HepG2 (cell line): ENCODE data around the gene FAM163B. TPM values are rescaled to one million over a fixed set of nuclear protein-coding genes. Genes with fewer than 3 reads are reported as not detected.

ENCODE experiments used
- ATAC-seq: fragments of 200-7000 bp; cut with Tn5 transposase; 3 replicates; pipeline ENCODE4 v1.9.1; 2020; ENCODE audit warnings: mild to moderate bottlenecking, moderate library complexity
- BruUV-seq: library from RNA; stranded (reverse); fragments of 400-500 nt; replicated peaks from 2 replicates; lab custom pipeline; 2021; lab: Mats Ljungman, UMichigan
- CTCF ChIA-PET: fragments of 300-600 bp; formaldehyde crosslinking; extraction: SDS; loops from one replicate; lab custom pipeline; 2021; ENCODE audit warnings: low total read pairs, inconsistent platforms, low intra/inter-chr PET ratio; lab: Yijun Ruan, JAX
- POLR2A ChIA-PET: fragments of 350-600 bp; sonication (Branson Sonifier 250); formaldehyde crosslinking; loops from one replicate; lab custom pipeline; 2020; ENCODE audit warnings: antibody characterized with exemption, inconsistent platforms; lab: Yijun Ruan, JAX
- DNase-seq: peaks from one replicate; pipeline ENCODE4 v3.0.0-alpha.2; 2015; ENCODE audit warnings: low spot score
- FAIRE-seq: peaks from 3 replicates; lab custom pipeline; 2011; peaks lifted over from hg19 to GRCh38; lab: Jason Lieb, UNC
- H2AFZ ChIP-seq: one replicate; pipeline ENCODE4 v1.6.1; 2011; ENCODE audit warnings: low read length, inconsistent platforms
- H3K27ac ChIP-seq: fragments of 300-600 bp; 3 replicates; pipeline ENCODE4 v1.8.0; 2011; ENCODE audit warnings: mixed run types, mild to moderate bottlenecking, mixed read lengths, low read length, inconsistent platforms; ENCODE audit not compliant: insufficient read depth; ENCODE audit errors: extremely low read length
- H3K27me3 ChIP-seq, 2 experiments: fragments of 200-600 bp in 1 of 2; 2 replicates in 1 of 2; 3 replicates in 1 of 2; pipeline versions ENCODE4 v1.6.0 to v1.8.0; 2011; ENCODE audit warnings: low read length in 2 of 2, mild to moderate bottlenecking in 2 of 2, moderate library complexity in 2 of 2, inconsistent platforms in 1 of 2; ENCODE audit not compliant: insufficient read depth in 2 of 2, control insufficient read depth in 1 of 2
- H3K36me3 ChIP-seq, 2 experiments: fragments of 200-600 bp in 1 of 2; replicated peaks in 1 of 2; 2 replicates in 1 of 2; 3 replicates in 1 of 2; pipeline versions ENCODE4 v1.5.1 to v1.8.0; 2011; ENCODE audit warnings: low read length in 2 of 2, inconsistent platforms in 1 of 2; ENCODE audit not compliant: insufficient read depth in 2 of 2, control insufficient read depth in 1 of 2
- H3K4me1 ChIP-seq: 2 replicates; pipeline ENCODE4 v1.5.1; 2012; ENCODE audit warnings: low read length, inconsistent platforms; ENCODE audit not compliant: insufficient read depth
- H3K4me2 ChIP-seq: 2 replicates; pipeline ENCODE4 v1.6.0; 2011; ENCODE audit warnings: low read depth, low read length, inconsistent platforms
- H3K4me3 ChIP-seq, 3 experiments: fragments of 200-600 bp in 1 of 3; sonication (generic), shearing (Covaris generic) in 1 of 3; replicated peaks in 1 of 3; 2 replicates each; pipeline ENCODE4 v1.5.1; 2011 to 2016; ENCODE audit warnings: low read length in 3 of 3, inconsistent platforms in 2 of 3, low read depth in 2 of 3, mild to moderate bottlenecking in 2 of 3, control low read depth in 1 of 3, mixed read lengths in 1 of 3; ENCODE audit not compliant: insufficient read depth in 1 of 3
- H3K79me2 ChIP-seq: one replicate; pipeline ENCODE4 v1.6.1; 2011; ENCODE audit warnings: low read length, inconsistent platforms; ENCODE audit not compliant: insufficient read depth
- H3K9ac ChIP-seq: 2 replicates; pipeline ENCODE4 v1.6.0; 2011; ENCODE audit warnings: mild to moderate bottlenecking, low read depth, low read length, inconsistent platforms; ENCODE audit not compliant: insufficient read depth
- H3K9me3 ChIP-seq: 2 replicates; pipeline ENCODE4 v1.5.1; 2012; ENCODE audit warnings: mild to moderate bottlenecking, low read length
- H4K20me1 ChIP-seq: 2 replicates; pipeline ENCODE4 v1.6.0; 2011; ENCODE audit warnings: inconsistent platforms, mild to moderate bottlenecking, low read length, moderate library complexity; ENCODE audit not compliant: insufficient read depth
- ADNP ChIP-seq: sonication (generic); formaldehyde crosslinking; IDR thresholded peaks from 2 replicates; pipeline ENCODE4 v1.4.0; 2020; ENCODE audit warnings: missing genetic modification reagents
- DDIT3 ChIP-seq: sonication (generic); formaldehyde crosslinking; IDR thresholded peaks from 2 replicates; pipeline ENCODE4 v1.4.0; 2020; ENCODE audit warnings: mild to moderate bottlenecking, missing genetic modification reagents
- HHEX ChIP-seq: IDR thresholded peaks from 2 replicates; pipeline ENCODE4 v1.6.1; 2016; ENCODE audit warnings: control low read depth
- IRF1 ChIP-seq: sonication (generic); formaldehyde crosslinking; IDR thresholded peaks from 2 replicates; pipeline ENCODE4 v1.4.0; 2020; ENCODE audit warnings: low read depth, mild to moderate bottlenecking, missing genetic modification reagents
- NFE2L1 ChIP-seq: sonication (generic); formaldehyde crosslinking; IDR thresholded peaks from 2 replicates; pipeline ENCODE4 v1.4.0; 2020; ENCODE audit warnings: missing genetic modification reagents, mild to moderate bottlenecking, borderline replicate concordance
- SRSF1 ChIP-seq: fragments of 200-400 bp; formaldehyde crosslinking; optimal IDR thresholded peaks from 2 replicates; pipeline ENCODE3; 2017; ENCODE audit warnings: mild to moderate bottlenecking, low read depth, low read length, moderate library complexity
- ZBTB34 ChIP-seq: sonication (generic); formaldehyde crosslinking; IDR thresholded peaks from 2 replicates; pipeline ENCODE4 v1.8.0; 2022; ENCODE audit warnings: mild to moderate bottlenecking, missing genetic modification reagents
- ZFP37 ChIP-seq: sonication (generic); formaldehyde crosslinking; IDR thresholded peaks from 2 replicates; pipeline ENCODE4 v1.4.0; 2020; ENCODE audit warnings: missing genetic modification reagents, borderline replicate concordance
- ZNF335 ChIP-seq: sonication (generic); formaldehyde crosslinking; IDR thresholded peaks from 2 replicates; pipeline ENCODE4 v1.4.0; 2020; ENCODE audit warnings: missing genetic modification reagents
- ZNF672 ChIP-seq: sonication (generic); formaldehyde crosslinking; IDR thresholded peaks from 2 replicates; pipeline ENCODE4 v1.8.1; 2022; ENCODE audit warnings: missing genetic modification reagents
- ZNF850 ChIP-seq: sonication (generic); formaldehyde crosslinking; conservative IDR thresholded peaks from 2 replicates; pipeline ENCODE4 v1.9.0; 2021; ENCODE audit warnings: mild to moderate bottlenecking, missing genetic modification reagents
- WGBS: methylation state at CpG from one replicate; pipeline ENCODE4 v1.1.6; 2017; ENCODE audit warnings: low lambda C conversion rate; 5-methylcytosine and 5-hydroxymethylcytosine counted together
- in situ Hi-C: cut with HindIII; loops from 2 replicates; pipeline ENCODE4 v1.10.0; 2017; ENCODE audit warnings: low pct_unique_long_range_greater_than_20kb; ENCODE audit not compliant: extremely low pct_ligation_motif_present
- intact Hi-C: fragments of 100-400 bp; cut with micrococcal nuclease; formaldehyde crosslinking; loops from one replicate; pipeline ENCODE4 v1.10.0; 2022; ENCODE audit not compliant: unreplicated experiment
- polyA plus RNA-seq, 8 experiments: library from polyadenylated mRNA; depleted of rRNA in 3 of 8; stranded (reverse) in 7 of 8; unstranded in 1 of 8; fragments of >200 nt; fragmentation: Illumina TruSeq in 4 of 8; extraction: Trizol in 4 of 8; gene quantifications; 2 replicates each; pipeline versions ENCODE4 v1.2.1 to v1.2.3, GENCODE V29; 2011 to 2016; ENCODE audit warnings: low read depth in 4 of 8, missing spikeins in 1 of 8, mixed read lengths in 1 of 8; ENCODE audit not compliant: insufficient read depth in 1 of 8
- total RNA-seq, 5 experiments: library from RNA; depleted of rRNA; stranded (reverse); fragments of >200 nt; fragmentation: Illumina TruSeq; extraction: Trizol; gene quantifications; 2 replicates each; pipeline ENCODE4 v1.2.3, GENCODE V29; 2016; ENCODE audit warnings: low read depth in 1 of 5
- TF ChIP-seq, protein P1 (sequence below): sonication (generic); formaldehyde crosslinking; IDR thresholded peaks from 2 replicates; pipeline ENCODE4 v1.8.1; 2023; ENCODE audit warnings: missing genetic modification reagents, inconsistent platforms, borderline replicate concordance
- TF ChIP-seq, protein P2 (sequence below): sonication (generic); formaldehyde crosslinking; IDR thresholded peaks from 2 replicates; pipeline ENCODE4 v1.4.0; 2020; ENCODE audit warnings: missing genetic modification reagents

The FAM163B gene
- total and polyA plus RNA-seq, 2 of the 13 experiments (the other 11 are each of a cell fraction or from before 2014, with no cell fraction given) = not detected

- no peak overlapping the region for H3K4me2 ChIP-seq
- TF ChIP-seq ZFP37 (CRISPR knock-in tag) = no peak
- no peak for TF ChIP-seq ADNP (CRISPR knock-in tag)
- no peak for TF ChIP-seq DDIT3 (CRISPR knock-in tag)
- TF ChIP-seq, protein P1, sequence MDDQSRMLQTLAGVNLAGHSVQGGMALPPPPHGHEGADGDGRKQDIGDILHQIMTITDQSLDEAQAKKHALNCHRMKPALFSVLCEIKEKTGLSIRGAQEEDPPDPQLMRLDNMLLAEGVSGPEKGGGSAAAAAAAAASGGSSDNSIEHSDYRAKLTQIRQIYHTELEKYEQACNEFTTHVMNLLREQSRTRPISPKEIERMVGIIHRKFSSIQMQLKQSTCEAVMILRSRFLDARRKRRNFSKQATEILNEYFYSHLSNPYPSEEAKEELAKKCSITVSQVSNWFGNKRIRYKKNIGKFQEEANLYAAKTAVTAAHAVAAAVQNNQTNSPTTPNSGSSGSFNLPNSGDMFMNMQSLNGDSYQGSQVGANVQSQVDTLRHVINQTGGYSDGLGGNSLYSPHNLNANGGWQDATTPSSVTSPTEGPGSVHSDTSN (CRISPR knock-in tag) = no peak
- no peak for TF ChIP-seq ZNF335
- TF ChIP-seq ZNF672 (CRISPR knock-in tag) = no peak
- no peak for TF ChIP-seq ZNF850
- TF ChIP-seq IRF1 (CRISPR knock-in tag) = no peak
- TF ChIP-seq HHEX = no peak
- TF ChIP-seq, protein P2, sequence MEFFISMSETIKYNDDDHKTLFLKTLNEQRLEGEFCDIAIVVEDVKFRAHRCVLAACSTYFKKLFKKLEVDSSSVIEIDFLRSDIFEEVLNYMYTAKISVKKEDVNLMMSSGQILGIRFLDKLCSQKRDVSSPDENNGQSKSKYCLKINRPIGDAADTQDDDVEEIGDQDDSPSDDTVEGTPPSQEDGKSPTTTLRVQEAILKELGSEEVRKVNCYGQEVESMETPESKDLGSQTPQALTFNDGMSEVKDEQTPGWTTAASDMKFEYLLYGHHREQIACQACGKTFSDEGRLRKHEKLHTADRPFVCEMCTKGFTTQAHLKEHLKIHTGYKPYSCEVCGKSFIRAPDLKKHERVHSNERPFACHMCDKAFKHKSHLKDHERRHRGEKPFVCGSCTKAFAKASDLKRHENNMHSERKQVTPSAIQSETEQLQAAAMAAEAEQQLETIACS (CRISPR knock-in tag) = no peak
- TF ChIP-seq ZBTB34 (CRISPR knock-in tag) = no peak
- no peak for TF ChIP-seq NFE2L1 (CRISPR knock-in tag)
- TF ChIP-seq SRSF1 = no peak
- DNase-seq (no peak), FAIRE-seq (no peak), ATAC-seq (no peak)
- no peaks in the 10 kb centered on the region for H3K9me3 ChIP-seq
- in situ Hi-C loops (no loop called here), intact Hi-C loops (no loop called here)
- BruUV-seq = no TSS peak
- CTCF ChIA-PET = no interaction called here
- no peaks in the 10 kb centered on the region for H4K20me1 ChIP-seq
- no peak overlapping the region for H2AFZ ChIP-seq
- 70% methylated on average over 11 of the region's 14 CpGs for WGBS
- POLR2A ChIA-PET = no interaction called here
- H3K27ac ChIP-seq = no peak overlapping the region
- H3K79me2 ChIP-seq = no peaks in the 10 kb centered on the region
- H3K4me3 ChIP-seq = no peak overlapping the region
- H3K27me3 ChIP-seq = no peaks in the 10 kb centered on the region; a peak in 1 of 5 replicates
- H3K4me1 ChIP-seq = no peaks in the 10 kb centered on the region
- H3K36me3 ChIP-seq = no peaks in the 10 kb centered on the region
- no peak overlapping the region for H3K9ac ChIP-seq
Observed at GRCh38 chr9:133569121-133569785, 39.9 kb downstream of the FAM163B start.
